GM12878 (cell line): Measurements from ENCODE around the gene CYSRT1. TPM values are rescaled to one million over a fixed set of nuclear protein-coding genes. Genes with fewer than 3 reads are reported as not detected.
A peak's percentile ranks its signal among the peaks of the same experiment; 100 is the strongest.

Experiments
- ATAC-seq: fragments of 200-7000 bp; cut with Tn5 transposase; 3 replicates; pipeline ENCODE4 v1.9.1; 2020; ENCODE audit warnings: mild to moderate bottlenecking, moderate library complexity
- BruUV-seq: library from RNA; stranded (reverse); fragments of 400-500 nt; replicated peaks from 2 replicates; lab custom pipeline; 2021; lab: Mats Ljungman, UMichigan
- CTCF ChIA-PET: fragments of 300-600 bp; sonication (Branson Sonifier 250); formaldehyde crosslinking; extraction: SDS; loops from one replicate; lab custom pipeline; 2021; ENCODE audit warnings: inconsistent platforms; lab: Yijun Ruan, JAX
- POLR2A ChIA-PET: fragments of 350-600 bp; formaldehyde crosslinking; extraction: SDS; loops from one replicate; lab custom pipeline; 2021; ENCODE audit warnings: inconsistent platforms; lab: Charles Lee
- RAD21 ChIA-PET: fragments of 300-600 bp; sonication (Branson Sonifier 250); formaldehyde crosslinking; loops from one replicate; lab custom pipeline; 2023; ENCODE audit warnings: antibody characterized with exemption; ENCODE audit not compliant: unreplicated experiment; lab: Charles Lee
- SMC1A ChIA-PET: fragments of 300-600 bp; sonication (Branson Sonifier 250); formaldehyde crosslinking; loops from one replicate; lab custom pipeline; 2023; ENCODE audit not compliant: unreplicated experiment, uncharacterized antibody; lab: Charles Lee
- DNase-seq: peaks from one replicate; pipeline ENCODE4 v3.0.0-alpha.2; 2011; ENCODE audit warnings: low read depth, low spot score
- FAIRE-seq: peaks from 3 replicates; lab custom pipeline; 2011; peaks lifted over from hg19 to GRCh38; lab: Jason Lieb, UNC
- H2AFZ ChIP-seq: 2 replicates; pipeline ENCODE4 v1.6.0; 2011; ENCODE audit warnings: low read depth, low read length, control low read depth; ENCODE audit not compliant: control insufficient read depth
- H3K27ac ChIP-seq: 2 replicates; pipeline ENCODE4 v1.5.1; 2011; ENCODE audit warnings: control low read depth; ENCODE audit not compliant: control insufficient read depth, insufficient read depth
- H3K27me3 ChIP-seq, 2 experiments: replicated peaks in 1 of 2; 2 replicates each; pipeline versions ENCODE4 v1.6.0 to v1.6.1; 2011; ENCODE audit warnings: low read length in 1 of 2; ENCODE audit not compliant: control insufficient read depth in 2 of 2, insufficient read depth in 2 of 2
- H3K36me3 ChIP-seq, 2 experiments: 2 replicates each; pipeline ENCODE4 v1.5.1; 2011; ENCODE audit warnings: low read length in 1 of 2; ENCODE audit not compliant: control insufficient read depth in 2 of 2, insufficient read depth in 2 of 2
- H3K4me1 ChIP-seq: 2 replicates; pipeline ENCODE4 v1.6.1; 2011; ENCODE audit warnings: mild to moderate bottlenecking, low read length, moderate library complexity, mixed read lengths; ENCODE audit not compliant: control insufficient read depth, insufficient read depth
- H3K4me2 ChIP-seq: 2 replicates; pipeline ENCODE4 v1.6.0; 2011; ENCODE audit warnings: control low read depth; ENCODE audit not compliant: control insufficient read depth, insufficient read depth
- H3K4me3 ChIP-seq: fragments of 200-600 bp; sonication (generic); 2 replicates; pipeline ENCODE4 v1.5.1; 2016
- H3K79me2 ChIP-seq: 2 replicates; pipeline ENCODE4 v1.6.0; 2011; ENCODE audit warnings: low read length; ENCODE audit not compliant: control insufficient read depth, insufficient read depth
- H3K9ac ChIP-seq: 2 replicates; pipeline ENCODE4 v1.8.0; 2011; ENCODE audit warnings: low read length, control low read depth, mixed read lengths; ENCODE audit not compliant: control insufficient read depth, insufficient read depth
- H3K9me3 ChIP-seq: replicated peaks from 3 replicates; pipeline ENCODE4 v1.5.1; 2011; ENCODE audit warnings: mild to moderate bottlenecking, low read length; ENCODE audit not compliant: control insufficient read depth, insufficient read depth
- H4K20me1 ChIP-seq: 2 replicates; pipeline ENCODE4 v1.6.0; 2011; ENCODE audit not compliant: control insufficient read depth, insufficient read depth
- ATF2 ChIP-seq: IDR thresholded peaks from 2 replicates; pipeline ENCODE4 v1.6.1; 2012; ENCODE audit warnings: low read length, inconsistent platforms
- CBX3 ChIP-seq: fragments of 200-600 bp; sonication (generic); IDR thresholded peaks from 2 replicates; pipeline ENCODE4 v1.6.1; 2016; ENCODE audit warnings: low read depth, borderline replicate concordance
- CHD2 ChIP-seq: IDR thresholded peaks from 2 replicates; pipeline ENCODE4 v1.6.1; 2011; ENCODE audit warnings: low read depth, low read length, improper control_type of control experiment, borderline replicate concordance
- CHD4 ChIP-seq: fragments of 200-600 bp; sonication (generic); IDR thresholded peaks from 2 replicates; pipeline ENCODE4 v1.6.1; 2016; ENCODE audit warnings: mild to moderate bottlenecking
- IRF5 ChIP-seq: fragments of 450-650 bp; IDR thresholded peaks from 2 replicates; pipeline ENCODE4 v1.6.1; 2017; ENCODE audit warnings: borderline replicate concordance
- LARP7 ChIP-seq: fragments of 450-650 bp; IDR thresholded peaks from 2 replicates; pipeline ENCODE4 v1.6.1; 2017; ENCODE audit warnings: mild to moderate bottlenecking
- MLLT1 ChIP-seq: fragments of 450-650 bp; IDR thresholded peaks from 2 replicates; pipeline ENCODE4 v1.6.1; 2016; ENCODE audit warnings: mild to moderate bottlenecking
- PAX5 ChIP-seq: IDR thresholded peaks from 2 replicates; pipeline ENCODE4 v1.6.1; 2011; ENCODE audit warnings: low read depth, low read length, borderline replicate concordance
- PKNOX1 ChIP-seq: fragments of 450-650 bp; IDR thresholded peaks from 2 replicates; pipeline ENCODE4 v1.6.1; 2016; ENCODE audit warnings: mild to moderate bottlenecking
- POLR2A ChIP-seq: IDR thresholded peaks from 2 replicates; pipeline ENCODE4 v1.6.1; 2011; ENCODE audit warnings: low read depth, mild to moderate bottlenecking, low read length
- POLR2AphosphoS5 ChIP-seq: IDR thresholded peaks from 2 replicates; pipeline ENCODE4 v1.6.1; 2011; ENCODE audit warnings: mild to moderate bottlenecking, low read length, inconsistent platforms
- STAT3 ChIP-seq: IDR thresholded peaks from 2 replicates; pipeline ENCODE4 v1.6.1; 2011; ENCODE audit warnings: low read depth, low read length, improper control_type of control experiment
- ZNF207 ChIP-seq: fragments of 450-650 bp; IDR thresholded peaks from 2 replicates; pipeline ENCODE4 v1.6.1; 2014; ENCODE audit warnings: antibody characterized with exemption, mild to moderate bottlenecking, borderline replicate concordance
- ZSCAN29 ChIP-seq: fragments of 450-650 bp; IDR thresholded peaks from 2 replicates; pipeline ENCODE4 v1.6.1; 2017; ENCODE audit warnings: mild to moderate bottlenecking, moderate library complexity
- WGBS: methylation state at CpG from one replicate; pipeline ENCODE4 v1.1.6; 2016; ENCODE audit warnings: low lambda C conversion rate; ENCODE audit not compliant: insufficient replicate concordance, insufficient coverage; ENCODE audit errors: missing lambda C conversion rate; 5-methylcytosine and 5-hydroxymethylcytosine counted together
- in situ Hi-C: fragments of 300-500 bp; cut with MboI; formaldehyde crosslinking; loops from 9 replicates; pipeline ENCODE4 v1.14.3; 2018; ENCODE audit warnings: mixed read lengths
- intact Hi-C: fragments of 100-400 bp; cut with micrococcal nuclease; formaldehyde crosslinking; loops from one replicate; pipeline ENCODE4 v1.14.2; 2022; ENCODE audit not compliant: unreplicated experiment
- polyA plus RNA-seq, 11 experiments: library from polyadenylated mRNA; depleted of rRNA in 4 of 11; unstranded in 6 of 11; stranded (reverse) in 5 of 11; fragments of >200 nt; fragmentation: Nextera tagmentation in 4 of 11; fragmentation: Illumina TruSeq in 1 of 11; extraction: Ambion mirVana in 4 of 11; extraction: Trizol in 1 of 11; gene quantifications; 1 replicate in 1 of 11; 2 replicates in 10 of 11; pipeline versions ENCODE4 v1.2.1 to v1.2.3, GENCODE V29; 2011 to 2016; ENCODE audit warnings: inconsistent platforms in 2 of 11, missing spikeins in 2 of 11, low read depth in 1 of 11
- total RNA-seq, 4 experiments: library from RNA; depleted of rRNA in 3 of 4; stranded (reverse); fragments of >200 nt in 3 of 4; fragmentation: Illumina TruSeq in 1 of 4; extraction: Trizol in 1 of 4; gene quantifications; 2 replicates each; pipeline versions ENCODE4 v1.2.1 to v1.2.3, GENCODE V29; 2013 to 2021

CYSRT1 gene
- total and polyA plus RNA-seq, 10 of the 15 experiments (the other 5 are each of a cell fraction or from before 2014, with no cell fraction given): 0.24 to 3.6 (median 0.97) TPM; not detected in 1

- CTCF ChIA-PET: interaction anchor here (0.9 to 2.6 kb wide), 3 partner anchors 8 to 32 kb away, joined by 3 to 11 read pairs (median 4); partner anchors contain the start of gene TOR4A
- DNase-seq: no peak
- BruUV-seq: TSS peak; percentile 39
- Histone ChIP-seq H3K36me3 (peaks cover 6 to 18% of the 10 kb centered on the region in 2 experiments; a peak in 3 of 4 replicates), H3K4me3 (peak overlapping the region; percentile 46; the same call in 1 of the 2 replicates)
- TF ChIP-seq ZSCAN29 (no peak), MLLT1 (peak; percentile 48; the same call in 1 of the 2 replicates), LARP7 (no peak), IRF5 (no peak), ZNF207 (no peak), PKNOX1 (peak; percentile 8; the same call in 1 of the 2 replicates), CHD4 (no peak), CBX3 (no peak), ATF2 (no peak), CHD2 (no peak), STAT3 (no peak), POLR2AphosphoS5 (no peak), POLR2A (no peak), PAX5 (no peak)
- TF ChIP-seq, all 136 proteins: peak for 2
- Histone ChIP-seq H3K9me3 (no peaks in the 10 kb centered on the region), H4K20me1 (no peaks in the 10 kb centered on the region), H3K27ac (peak overlapping the region; percentile 47), H3K4me1 (peaks cover 17% of the 10 kb centered on the region), H3K4me2 (peak overlapping the region; percentile 68), H3K79me2 (0 out of 2 replicates have a peak, but pooled peaks cover 2% of the 10 kb centered on the region), H3K9ac (peak overlapping the region; percentile 28), H3K27me3 (no peaks in the 10 kb centered on the region), H2AFZ (no peak overlapping the region)
- peak; percentile 31 for FAIRE-seq
- SMC1A ChIA-PET: no interaction called here
- WGBS: 42% methylated on average over 19 of the region's 19 CpGs
- RAD21 ChIA-PET: interaction anchor here (0.8 to 1.9 kb wide), 2 partner anchors 9 to 32 kb away, joined by 3 to 5 read pairs; partner anchors contain the start of gene TOR4A
- intact Hi-C loops: no loop called here
- in situ Hi-C loops: no loop called here
- POLR2A ChIA-PET: interaction anchor here (0.6 to 2.4 kb wide), 4 partner anchors 13 to 87 kb away, joined by 3 to 13 read pairs (median 3); partner anchors contain the start of genes NELFB and TPRN
- ATAC-seq: peak; percentile 53
Observed at GRCh38 chr9:137268538-137269201, 43.7 kb downstream of the CYSRT1 start.
